Gastrocnemius medialis (tissue), 4 donors: ENCODE results near the gene HNRNPA3.

Source experiments
- POLR2A ChIP-seq, 2 donors: fragments of 450-650 bp; IDR thresholded peaks; one replicate each; pipeline ENCODE4 v1.6.1; 2017; ENCODE audit warnings: antibody characterized with exemption in 2 of 2, mild to moderate bottlenecking in 2 of 2, moderate library complexity in 2 of 2
- TF ChIP-seq, protein P1 (sequence below), 5 experiments: fragments of 450-650 bp in 3 of 5; fragments of 200-600 bp in 2 of 5; sonication (generic) in 2 of 5; IDR thresholded peaks in 4 of 5; conservative IDR thresholded peaks in 1 of 5; 1 replicate in 4 of 5; 2 replicates in 1 of 5; pipeline ENCODE4 v1.5.1; 2016 to 2019; ENCODE audit warnings: antibody characterized with exemption in 5 of 5, mild to moderate bottlenecking in 3 of 5, moderate library complexity in 3 of 5

- TF ChIP-seq POLR2A (IDR thresholded peaks at IDR 0.05) = no peak
- TF ChIP-seq, protein P1, sequence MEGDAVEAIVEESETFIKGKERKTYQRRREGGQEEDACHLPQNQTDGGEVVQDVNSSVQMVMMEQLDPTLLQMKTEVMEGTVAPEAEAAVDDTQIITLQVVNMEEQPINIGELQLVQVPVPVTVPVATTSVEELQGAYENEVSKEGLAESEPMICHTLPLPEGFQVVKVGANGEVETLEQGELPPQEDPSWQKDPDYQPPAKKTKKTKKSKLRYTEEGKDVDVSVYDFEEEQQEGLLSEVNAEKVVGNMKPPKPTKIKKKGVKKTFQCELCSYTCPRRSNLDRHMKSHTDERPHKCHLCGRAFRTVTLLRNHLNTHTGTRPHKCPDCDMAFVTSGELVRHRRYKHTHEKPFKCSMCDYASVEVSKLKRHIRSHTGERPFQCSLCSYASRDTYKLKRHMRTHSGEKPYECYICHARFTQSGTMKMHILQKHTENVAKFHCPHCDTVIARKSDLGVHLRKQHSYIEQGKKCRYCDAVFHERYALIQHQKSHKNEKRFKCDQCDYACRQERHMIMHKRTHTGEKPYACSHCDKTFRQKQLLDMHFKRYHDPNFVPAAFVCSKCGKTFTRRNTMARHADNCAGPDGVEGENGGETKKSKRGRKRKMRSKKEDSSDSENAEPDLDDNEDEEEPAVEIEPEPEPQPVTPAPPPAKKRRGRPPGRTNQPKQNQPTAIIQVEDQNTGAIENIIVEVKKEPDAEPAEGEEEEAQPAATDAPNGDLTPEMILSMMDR (IDR thresholded peaks at IDR 0.05 in 4 of 5, conservative IDR thresholded peaks at IDR 0.05 in 1 of 5) = no peak
Observed at GRCh38 chr2:177261116-177262060, 48.8 kb downstream of the HNRNPA3 start.
